GM23248 (cell line): ENCODE measurements around the gene ESYT3.

Experiments
- EZH2 ChIP-seq: fragments of 200-600 bp; sonication (generic); IDR thresholded peaks from 2 replicates; pipeline ENCODE4 v1.6.1; 2018; ENCODE audit warnings: antibody characterized with exemption, mild to moderate bottlenecking; ENCODE audit not compliant: insufficient read depth, poor library complexity, severe bottlenecking
- EZH2phosphoT487 ChIP-seq: fragments of 200-600 bp; sonication (generic); IDR thresholded peaks from 2 replicates; pipeline ENCODE4 v1.6.1; 2018; ENCODE audit warnings: antibody characterized with exemption, moderate library complexity, mild to moderate bottlenecking, low read depth; ENCODE audit not compliant: insufficient read depth

- TF ChIP-seq EZH2 (no peak), EZH2phosphoT487 (no peak)
These were observed 5.7 kb downstream of the ESYT3 start for GRCh38 chr3:138440121-138440521.
